GM21529 (cell line): Measurements from ENCODE around the gene TTC7B.
"Not testable (repeated sequence)": the region's sequence is repeated elsewhere in the genome, so short reads cannot be mapped to it uniquely, and the experiment has no call there.

Experiments
- ATAC-seq: cut with Tn5 transposase; IDR thresholded peaks from one replicate; pipeline ENCODE4 v1.9.1; 2021; ENCODE audit not compliant: unreplicated experiment

The TTC7B gene

DNA sequence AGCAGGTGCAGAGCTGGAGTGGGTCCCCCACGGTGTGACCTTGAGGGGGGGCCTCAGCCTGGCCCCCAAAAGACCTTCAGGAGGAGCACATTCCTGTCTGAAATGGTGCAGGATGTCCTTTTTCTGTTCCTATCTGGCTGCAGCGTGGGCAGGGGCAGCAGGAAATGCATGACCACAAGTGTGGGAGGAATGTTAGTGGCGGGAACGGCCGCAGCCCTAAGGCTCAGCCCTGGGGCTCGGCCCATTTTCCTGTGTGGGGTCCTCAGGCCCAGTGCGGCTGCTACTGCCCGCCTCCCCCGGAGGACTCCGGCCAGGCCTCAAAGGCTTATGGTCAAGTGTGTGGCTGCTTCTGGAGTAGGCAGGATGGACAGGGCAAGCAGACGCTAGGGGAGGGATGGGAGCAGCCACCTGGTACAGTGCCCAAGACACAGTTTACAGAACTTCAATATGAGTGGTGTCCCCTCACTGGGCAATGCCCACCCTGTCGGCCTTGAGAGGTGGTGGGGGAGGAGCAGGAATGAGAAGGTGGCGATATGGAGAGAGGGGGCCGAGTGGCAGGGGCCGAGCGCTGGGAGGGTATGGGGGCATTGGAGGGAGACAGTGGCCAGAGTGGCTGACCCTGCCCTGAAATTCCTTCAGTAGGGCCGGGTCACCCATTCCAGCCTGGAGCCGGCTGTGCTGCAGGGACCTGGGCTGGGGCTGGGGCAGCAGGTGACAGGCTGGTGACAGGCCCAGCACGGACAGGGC lies 282.0 kb downstream of the TTC7B start:
- no peak for ATAC-seq

DNA sequence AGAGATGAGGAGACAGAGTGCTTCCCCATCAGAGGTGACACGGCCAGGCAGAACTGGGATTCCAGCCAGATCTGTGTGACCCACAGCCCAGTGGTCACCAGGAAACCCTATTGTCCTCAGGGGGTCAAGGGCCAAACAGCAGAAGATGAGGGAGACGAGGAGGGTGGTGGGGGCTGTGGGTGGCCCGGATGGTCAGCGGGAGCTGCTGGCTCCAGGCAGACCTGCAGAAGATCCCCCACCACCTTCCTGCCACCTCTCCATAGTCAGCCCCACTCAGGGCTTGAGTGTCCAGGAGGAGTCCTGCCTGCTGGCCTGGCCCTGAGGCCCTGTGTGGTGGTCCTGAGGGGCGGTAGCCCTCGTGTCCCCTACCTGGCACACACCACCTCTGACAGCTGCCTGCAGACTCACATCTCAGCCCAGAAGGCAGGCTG lies 282.6 kb downstream of the TTC7B start:
- no peak for ATAC-seq

DNA sequence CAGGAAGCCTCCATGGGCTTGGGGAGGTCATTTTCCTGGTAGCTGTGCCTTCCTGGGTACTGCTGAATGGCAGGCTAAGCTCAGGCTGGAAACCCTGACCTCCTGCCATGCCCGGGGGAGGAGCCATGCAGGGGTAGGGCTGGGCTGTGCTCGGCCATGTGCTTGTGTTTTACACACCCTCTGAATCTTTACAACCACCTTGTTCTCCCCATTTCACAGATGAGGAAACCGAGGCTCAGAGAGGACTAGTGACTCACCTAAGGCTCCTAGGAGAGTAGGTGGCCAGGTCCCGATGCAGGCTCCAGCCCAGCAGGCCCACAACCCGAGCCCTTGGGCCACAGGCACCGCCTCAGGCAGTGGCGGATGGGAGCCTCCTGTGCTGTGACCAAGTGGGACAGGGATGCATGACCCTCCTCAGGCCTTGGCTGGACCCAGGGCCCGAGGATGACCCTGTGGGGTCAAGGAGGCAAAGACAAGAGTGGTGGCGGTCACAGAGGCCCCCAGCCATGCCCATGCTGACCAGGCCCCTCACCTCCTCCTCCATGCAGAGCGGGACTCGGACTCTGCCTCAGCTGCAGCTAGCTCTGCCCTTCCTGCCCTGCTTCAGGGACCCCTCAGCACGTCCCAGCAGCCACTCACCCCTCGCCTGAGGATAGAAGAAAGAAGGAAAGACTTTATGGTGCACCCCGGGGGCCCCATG lies 283.3 kb downstream of the TTC7B start:
- no peak for ATAC-seq

DNA sequence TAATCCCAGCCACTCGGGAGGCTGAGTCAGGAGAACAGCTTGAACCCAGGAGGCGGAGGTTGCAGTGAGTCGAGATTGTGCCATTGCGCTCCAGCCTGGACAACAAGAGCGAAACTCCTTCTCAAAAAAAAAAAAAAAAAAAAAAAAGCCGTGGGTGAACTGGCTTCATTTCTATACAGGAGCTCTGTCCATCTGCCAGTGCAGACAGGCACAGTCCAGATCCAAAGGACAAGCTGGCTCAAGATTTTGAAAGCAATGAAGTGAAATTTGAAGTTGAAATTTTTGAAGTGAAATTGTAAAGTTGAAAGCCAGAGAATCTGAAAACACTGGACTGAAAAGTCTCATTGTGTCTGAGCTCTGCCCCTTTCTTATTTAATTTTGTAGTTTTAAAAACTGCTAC lies 284.7 kb downstream of the TTC7B start:
- ATAC-seq = no peak

DNA sequence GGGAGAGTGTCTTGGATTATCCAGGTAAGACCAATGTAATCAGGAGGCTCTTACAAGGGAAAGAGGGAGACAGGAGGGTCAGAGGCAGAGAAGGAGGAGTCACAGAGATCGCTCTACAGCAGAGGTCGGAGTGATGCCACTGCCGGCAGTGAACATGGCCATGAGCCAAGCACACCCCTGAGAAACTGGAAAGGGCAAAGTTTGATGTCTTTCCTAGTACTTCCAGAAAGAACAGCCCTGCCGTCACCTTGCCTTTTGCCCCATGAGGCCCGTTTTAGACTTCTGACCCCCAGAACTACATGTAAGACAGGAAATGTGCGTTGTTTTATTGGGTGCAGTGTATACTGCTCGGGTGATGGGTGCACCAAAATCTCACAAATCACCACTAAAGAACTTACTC lies 285.7 kb downstream of the TTC7B start:
- no peak for ATAC-seq

DNA sequence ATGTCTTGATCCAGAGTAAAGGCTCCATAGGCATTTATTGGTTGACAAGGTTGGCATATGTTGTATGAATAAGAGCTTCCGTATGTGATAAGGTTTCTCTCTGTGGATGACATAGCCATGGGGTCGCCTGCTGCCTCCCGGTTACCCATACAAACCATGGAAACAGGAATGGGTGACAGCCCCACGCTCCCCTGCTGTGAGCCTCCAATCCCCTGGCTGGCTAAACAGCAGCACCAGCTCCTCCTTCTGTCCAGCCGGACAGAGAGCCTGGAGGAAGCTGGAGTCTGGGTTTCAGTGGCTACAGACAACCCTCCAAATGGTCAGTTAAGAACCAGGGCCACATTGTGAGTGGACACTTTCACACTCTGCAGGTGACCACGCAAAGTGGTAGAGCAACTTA lies 288.3 kb downstream of the TTC7B start:
- no peak for ATAC-seq

DNA sequence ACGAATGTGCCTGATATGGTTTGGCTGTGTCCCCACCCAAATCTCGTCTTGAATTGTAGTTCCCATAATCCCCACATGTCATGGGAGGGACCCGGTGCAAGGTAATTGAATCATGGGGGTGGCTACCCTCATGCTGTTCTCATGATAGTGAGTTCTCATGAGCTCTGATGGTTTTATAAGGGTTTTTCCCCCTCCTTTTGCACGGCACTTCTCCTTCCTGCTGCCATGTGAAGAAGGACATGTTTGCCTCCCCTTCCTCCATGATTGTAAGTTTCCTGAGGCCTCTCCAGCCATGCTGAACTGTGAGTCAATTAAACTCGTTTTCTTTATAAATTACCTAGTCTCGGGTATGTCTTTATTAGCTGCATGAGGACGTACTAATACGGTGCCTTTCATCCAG lies 289.7 kb downstream of the TTC7B start:
- ATAC-seq = not testable (repeated sequence)

DNA sequence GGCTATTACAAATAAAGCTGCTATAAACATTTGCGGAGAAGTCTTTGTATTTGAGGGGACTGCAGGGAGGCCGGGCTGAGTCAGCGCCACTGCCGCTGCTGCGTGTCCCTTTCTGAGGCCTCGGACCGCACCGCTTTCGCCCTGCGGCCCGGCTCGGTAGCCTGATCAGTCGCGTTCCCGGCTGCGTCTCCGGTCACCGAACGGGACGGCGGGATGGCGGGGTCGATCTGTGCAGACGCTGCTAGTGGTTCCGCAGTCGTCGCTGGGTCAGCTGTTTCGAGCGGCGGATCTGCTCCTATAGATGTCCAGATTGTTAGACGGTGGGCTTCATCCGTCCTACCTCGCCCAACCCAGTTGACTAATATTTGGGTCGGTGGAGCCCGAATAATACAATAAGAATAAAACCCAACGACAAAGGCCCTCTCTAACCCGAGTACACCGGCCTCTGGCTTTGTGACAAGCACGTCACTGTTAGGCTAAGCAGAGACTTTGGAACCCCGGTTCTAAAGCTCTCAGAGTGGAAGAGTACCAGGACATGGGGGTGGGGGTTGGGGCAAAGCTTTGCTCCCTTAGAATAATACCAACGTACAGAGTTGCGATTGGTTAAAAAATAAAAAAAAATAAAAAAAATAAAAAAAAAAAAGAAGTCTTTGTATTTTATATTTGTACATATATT lies 290.7 kb downstream of the TTC7B start:
- ATAC-seq = not testable (repeated sequence)

DNA sequence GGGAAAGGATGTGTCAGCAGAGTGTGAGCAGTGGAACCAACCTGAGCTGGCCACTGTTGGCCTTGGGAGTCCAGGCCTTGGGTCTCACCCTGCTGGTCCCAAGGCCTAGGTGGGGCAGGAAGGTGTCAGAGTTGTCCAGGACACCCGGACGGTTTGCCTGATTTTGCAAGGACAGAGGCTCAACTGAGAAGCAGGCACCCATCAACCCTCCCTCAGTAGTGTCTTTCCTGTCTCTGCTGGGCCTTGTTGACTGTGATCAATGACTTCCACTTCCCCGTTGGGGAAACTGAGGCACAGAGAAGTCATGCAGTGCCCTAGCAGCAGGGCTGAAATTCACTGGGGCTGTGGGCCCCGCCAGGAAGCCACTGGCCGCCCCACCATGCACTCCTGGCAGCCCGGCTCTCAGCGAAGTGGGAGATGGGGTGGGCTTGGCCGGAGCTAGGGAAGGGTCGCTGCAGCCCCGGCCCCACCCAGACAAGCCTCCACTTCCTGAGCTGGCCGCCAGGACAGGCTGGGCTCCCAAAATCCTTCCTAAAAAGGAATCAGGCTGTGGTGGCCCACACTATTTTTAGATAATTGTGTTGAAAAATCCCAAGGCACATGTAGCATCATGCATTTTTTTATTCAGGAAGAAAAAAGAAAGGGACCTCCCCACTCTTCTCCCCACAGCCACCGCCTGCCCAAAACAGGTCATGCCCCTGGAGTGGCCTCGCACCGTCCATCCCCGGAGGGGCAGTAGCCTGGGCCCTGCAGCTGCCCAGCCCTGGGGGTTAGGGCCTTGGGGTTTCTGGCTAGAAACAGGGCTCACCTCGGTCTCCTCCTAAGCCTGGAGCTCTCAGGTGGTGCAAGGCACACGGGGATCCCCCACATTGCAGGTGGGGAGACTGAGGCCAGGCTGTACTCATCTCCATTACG lies 292.0 kb downstream of the TTC7B start:
- no peak for ATAC-seq

DNA sequence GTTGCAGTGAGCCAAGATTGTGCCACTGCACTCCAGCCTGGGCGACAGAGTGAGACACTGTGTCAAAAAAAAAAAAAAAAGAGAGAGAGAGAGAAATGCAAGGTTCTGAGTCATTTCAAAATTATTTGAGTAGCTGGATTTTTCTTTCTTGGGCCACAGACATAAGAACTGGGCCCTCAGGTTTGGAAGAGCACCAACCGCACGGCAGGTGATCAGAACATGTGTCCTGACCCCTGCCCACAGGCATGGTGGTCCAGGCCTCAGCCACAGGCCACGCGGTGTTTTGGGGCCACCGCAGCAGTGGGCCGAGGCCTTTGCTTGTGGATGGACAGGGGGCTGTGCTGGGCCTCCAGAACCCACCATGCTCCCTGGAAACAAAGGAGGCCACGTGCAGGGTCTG lies 292.7 kb downstream of the TTC7B start:
- ATAC-seq = no peak

DNA sequence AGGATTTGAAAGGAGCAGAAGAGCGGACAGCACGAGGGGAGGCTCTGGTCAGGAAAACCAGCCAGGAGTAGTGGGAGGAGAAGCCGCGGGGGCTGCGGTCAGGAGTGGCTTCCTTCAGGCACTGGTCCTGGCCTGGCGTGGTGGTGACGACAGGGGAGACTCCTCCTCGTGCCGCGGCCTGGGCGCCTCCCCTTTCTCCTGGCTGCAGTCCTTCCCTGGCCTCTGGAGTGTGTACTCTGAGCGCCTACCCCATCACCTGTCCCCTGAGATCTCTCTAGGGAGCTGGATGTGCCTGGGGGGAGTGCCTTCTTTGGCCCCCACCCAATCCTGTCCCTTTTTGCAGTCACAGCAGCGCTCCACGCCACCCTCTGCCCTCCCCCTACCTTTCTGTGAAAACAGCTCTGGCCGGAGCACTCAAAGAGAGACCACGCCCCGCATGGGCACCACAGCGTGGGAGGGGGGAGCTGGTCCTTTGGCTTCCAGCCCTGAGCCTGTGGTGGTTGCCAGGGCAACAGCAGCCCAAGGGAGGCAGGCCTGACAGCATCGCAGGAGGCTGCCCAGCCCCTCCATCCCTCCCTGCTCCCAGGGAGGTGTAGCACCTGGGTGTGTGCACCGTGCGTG lies 293.5 kb downstream of the TTC7B start:
- no peak for ATAC-seq

DNA sequence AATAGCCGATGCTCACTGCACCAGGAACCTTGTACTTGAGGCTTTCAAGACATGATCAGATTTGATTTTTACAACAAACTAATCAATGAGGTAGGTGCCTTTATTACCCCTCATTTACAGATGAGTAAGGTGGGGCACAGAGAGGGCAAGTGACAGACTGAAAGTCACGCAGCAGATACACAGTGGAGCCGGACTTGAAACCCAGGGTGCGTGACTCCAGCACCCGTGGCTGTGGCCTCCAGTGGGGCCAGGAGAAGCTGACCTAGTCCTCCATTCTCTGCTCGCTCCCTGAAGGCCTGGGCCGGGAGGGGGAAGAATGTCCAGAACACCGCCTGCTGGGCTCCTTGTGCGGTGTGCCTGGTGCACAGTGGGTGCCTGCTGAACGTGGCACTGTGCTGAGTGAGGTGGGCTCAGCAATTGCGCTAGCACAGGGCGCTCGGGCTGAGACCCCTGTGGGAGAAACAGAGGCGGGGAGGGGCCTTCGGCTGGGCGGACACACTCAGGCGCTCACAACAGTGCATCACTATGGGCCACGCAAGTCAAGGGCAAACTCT lies 294.2 kb downstream of the TTC7B start:
- ATAC-seq = no peak

DNA sequence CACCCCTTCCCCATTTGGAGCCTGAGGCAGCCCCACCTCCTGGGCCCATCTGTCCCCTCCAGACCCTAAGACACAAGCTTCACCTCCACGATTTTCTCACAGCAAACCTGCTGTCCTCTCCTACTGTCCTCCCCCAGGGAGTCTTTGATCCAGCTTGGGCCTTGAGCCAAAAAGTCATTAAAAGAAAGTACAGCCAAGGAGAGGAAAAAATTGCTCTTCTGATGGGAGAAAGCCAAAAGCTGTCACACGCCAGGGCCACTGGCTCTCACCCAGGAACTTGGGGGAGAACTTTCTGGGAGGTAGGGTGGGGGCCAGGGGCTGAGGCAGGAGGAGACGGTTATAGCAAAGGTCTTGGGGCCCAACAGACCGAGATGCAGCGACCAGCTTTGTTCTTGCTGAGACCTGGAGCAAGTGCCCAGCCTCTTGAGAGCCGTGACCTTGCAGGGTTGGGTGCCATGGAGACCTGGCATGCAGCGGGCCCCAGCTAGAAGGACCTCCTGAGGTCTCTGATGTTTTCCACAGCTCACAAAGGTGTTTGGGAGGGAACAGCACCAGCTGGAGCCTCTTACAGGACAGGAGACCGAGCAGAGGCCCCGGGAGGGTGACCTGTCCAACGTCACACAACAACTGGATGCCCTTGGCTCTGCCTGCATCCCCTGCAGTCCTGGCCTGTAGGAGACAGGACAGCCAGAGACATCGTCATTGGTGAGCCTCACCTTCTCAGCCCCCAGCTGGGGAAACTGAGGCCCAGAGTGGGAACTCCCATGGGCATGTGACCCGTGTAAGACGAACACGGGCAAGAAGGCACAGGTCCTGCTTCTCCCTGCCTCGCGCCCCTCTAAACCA lies 294.9 kb downstream of the TTC7B start:
- no peak for ATAC-seq

DNA sequence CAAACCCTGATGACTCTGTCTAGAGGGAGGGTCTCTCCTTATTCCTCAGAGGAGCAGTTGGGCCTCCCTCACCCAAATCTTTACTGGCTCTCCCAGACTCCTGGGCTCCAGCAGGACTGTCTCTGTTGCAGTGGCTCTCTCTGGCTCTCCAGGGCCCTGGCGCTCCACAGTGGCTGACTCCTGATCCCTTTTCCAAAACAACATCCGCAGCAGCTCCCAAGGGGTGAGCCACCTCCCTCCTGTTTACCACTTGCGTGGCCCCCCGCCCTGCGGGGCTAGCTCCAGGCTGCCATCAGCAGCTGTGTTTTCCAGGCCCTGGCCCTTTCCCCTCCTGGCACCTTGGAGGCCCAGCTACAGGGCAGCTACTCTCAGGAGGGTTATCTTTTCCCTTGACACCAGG lies 295.9 kb downstream of the TTC7B start:
- ATAC-seq = no peak

DNA sequence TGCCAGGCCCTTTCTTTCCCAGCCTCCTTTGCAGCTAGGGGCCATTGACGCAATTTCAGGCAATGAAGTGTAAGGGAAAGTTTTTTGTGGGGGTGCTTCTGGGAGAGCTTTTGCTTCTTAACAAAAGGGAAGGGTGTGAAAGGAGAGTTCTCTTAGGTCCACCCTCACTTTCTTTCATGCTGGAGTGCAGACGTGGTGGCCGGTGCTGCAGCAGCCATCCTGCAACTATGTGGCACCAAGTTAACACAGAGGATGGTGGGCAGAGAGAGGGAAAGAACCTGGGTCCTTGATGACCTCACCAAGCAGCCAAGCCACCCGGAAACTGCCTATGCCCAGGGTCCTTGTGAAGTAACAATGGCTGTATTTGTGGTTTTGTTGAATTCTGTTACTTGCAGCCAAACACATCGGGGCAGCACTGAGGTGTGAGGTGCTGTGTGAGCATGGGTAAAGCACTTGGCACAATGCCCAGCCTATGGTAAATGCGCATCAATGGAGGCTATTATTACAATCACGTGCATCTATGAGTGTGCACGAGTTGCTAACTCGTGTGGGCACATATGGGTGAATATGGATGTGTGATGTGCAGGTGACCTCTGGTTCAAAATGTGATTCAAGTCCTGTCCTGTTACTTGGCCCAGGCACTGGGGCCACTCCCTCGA lies 296.8 kb downstream of the TTC7B start:
- no peak for ATAC-seq

DNA sequence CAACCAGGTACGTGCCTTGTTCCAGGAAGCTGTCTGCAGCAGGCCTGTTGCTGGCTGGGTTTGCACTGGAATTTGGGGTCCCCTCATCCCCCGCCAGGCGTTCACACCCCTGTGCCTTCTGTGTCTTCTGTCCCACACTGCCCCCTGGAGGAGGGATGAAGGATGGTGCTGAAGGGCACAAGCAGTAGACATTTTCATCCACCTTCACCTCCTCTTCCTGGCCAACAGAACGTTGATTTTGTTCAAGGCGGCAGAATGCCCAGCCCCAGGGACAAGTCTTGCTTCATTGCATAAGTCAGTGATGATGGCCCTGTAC lies 297.3 kb downstream of the TTC7B start:
- ATAC-seq = no peak

DNA sequence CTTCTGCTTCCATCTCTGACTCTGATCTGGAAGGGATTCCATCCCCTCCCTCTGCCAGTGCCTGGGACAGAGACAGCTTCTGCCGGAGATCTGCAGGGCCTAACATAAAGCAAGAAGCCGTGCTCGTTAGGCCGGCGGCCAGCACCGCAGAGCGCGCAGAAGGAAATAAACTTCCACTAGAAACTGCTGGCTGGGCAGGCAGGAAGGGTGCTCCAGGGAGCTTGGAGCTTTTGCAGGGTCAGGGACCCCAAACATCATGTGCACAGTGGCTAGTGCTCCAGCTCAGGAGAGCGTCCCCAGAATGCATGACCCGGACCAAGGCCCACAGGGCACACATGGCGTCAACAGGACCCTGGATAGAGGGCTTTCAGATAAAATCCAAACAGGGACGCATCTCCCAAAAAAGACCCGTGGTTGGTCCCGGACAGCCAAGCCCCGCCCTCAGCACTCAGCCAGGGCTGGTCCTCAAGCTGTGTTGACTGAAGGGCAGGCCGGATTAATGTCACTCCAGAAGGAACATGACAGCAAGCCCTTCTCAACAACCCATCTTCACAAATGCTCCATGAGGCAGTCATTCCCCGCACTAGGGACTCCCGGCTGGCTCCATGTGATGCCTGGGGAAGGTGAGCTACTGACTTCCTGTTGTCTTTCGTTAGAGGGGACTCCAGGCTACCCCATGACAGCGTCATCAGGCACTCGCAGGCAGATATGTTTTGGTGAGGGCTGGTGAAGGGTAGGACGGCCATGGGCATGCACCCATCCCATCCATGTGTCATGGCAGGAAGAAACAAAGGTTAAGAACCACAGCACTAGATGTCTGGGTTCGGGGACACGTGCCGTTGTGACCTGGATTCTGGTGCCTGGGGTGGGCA lies 297.9 kb downstream of the TTC7B start:
- no peak for ATAC-seq
